ENCODE results near the gene COPS6.

Gene COPS6

GRCh38 chr7:100088621-100089457 is at the start of gene COPS6:
Gene COPS6 (plus strand): TSS chr7:100088969. CDS start chr7:100088991, 22 bp downstream.
- Histone ChIP-seq H3K4me3 (ENCODE audit: low read depth in 1 of 2, low read length in 1 of 2) (peak within 1 kb of the TSS; percentile 90 to 92), H3K4me1 (ENCODE audit: control insufficient read depth in 1 of 2, insufficient read depth in 1 of 2, low read depth in 1 of 2, low read length in 1 of 2) (peaks cover 26 to 31% of the 10 kb centered on the region in 2 experiments), H3K36me3 (peaks cover 35% of the 10 kb centered on the region), H3K27me3 (no peaks in the 10 kb centered on the region), H3K9me3 (no peaks in the 10 kb centered on the region), H3K27ac (peak within 1 kb of the TSS; percentile 70)
- TF ChIP-seq CTCF (IDR thresholded peaks at IDR 0.05) = peak; percentile 33

GRCh38 chr7:100040575-100040974 is 48.2 kb upstream of the COPS6 start:
- no peak for TF ChIP-seq CTCF (IDR thresholded peaks at IDR 0.05)

GRCh38 chr7:100044718-100045117 is 44.1 kb upstream of the COPS6 start:
- no peaks in the 10 kb centered on the region for H3K36me3 ChIP-seq
- H3K4me3 ChIP-seq (ENCODE audit: low read depth in 1 of 2, low read length in 1 of 2) = no peak overlapping the region
- TF ChIP-seq CTCF (IDR thresholded peaks at IDR 0.05) = no peak
- peaks cover 5 to 6% of the 10 kb centered on the region in 2 experiments for H3K4me1 ChIP-seq (ENCODE audit: control insufficient read depth in 1 of 2, insufficient read depth in 1 of 2, low read depth in 1 of 2, low read length in 1 of 2)
- H3K9me3 ChIP-seq = no peaks in the 10 kb centered on the region
- H3K27ac ChIP-seq = no peak overlapping the region
- H3K27me3 ChIP-seq = no peaks in the 10 kb centered on the region

More at GRCh38 chr7:100040575-100040974, 48.2 kb upstream of the COPS6 start:
- Histone ChIP-seq H3K9me3 (no peaks in the 10 kb centered on the region), H3K4me3 (ENCODE audit: low read depth in 1 of 2, low read length in 1 of 2) (no peak overlapping the region), H3K27ac (no peak overlapping the region), H3K36me3 (peaks cover 16% of the 10 kb centered on the region), H3K4me1 (ENCODE audit: control insufficient read depth in 1 of 2, insufficient read depth in 1 of 2, low read depth in 1 of 2, low read length in 1 of 2) (peaks cover 0 to 8% of the 10 kb centered on the region in 2 experiments), H3K27me3 (no peaks in the 10 kb centered on the region)

- H3K9me3 ChIP-seq = no peaks in the 10 kb centered on the region
- no peaks in the 10 kb centered on the region for H3K36me3 ChIP-seq
- peaks cover 9 to 11% of the 10 kb centered on the region in 2 experiments for H3K4me1 ChIP-seq (ENCODE audit: control insufficient read depth in 1 of 2, insufficient read depth in 1 of 2, low read depth in 1 of 2, low read length in 1 of 2)
- no peak overlapping the region for H3K27ac ChIP-seq
- no peaks in the 10 kb centered on the region for H3K27me3 ChIP-seq
- TF ChIP-seq CTCF (IDR thresholded peaks at IDR 0.05) = no peak
- H3K4me3 ChIP-seq (ENCODE audit: low read depth in 1 of 2, low read length in 1 of 2) = no peak overlapping the region
These were observed 40.1 kb upstream of the COPS6 start for GRCh38 chr7:100048680-100049079.

GRCh38 chr7:100049441-100050291 is 39.1 kb upstream of the COPS6 start, which contains the start of gene ZSCAN21:
Gene ZSCAN21 (plus strand): TSS chr7:100049774. CDS start chr7:100057007, 7,233 bp downstream.
- no peaks in the 10 kb centered on the region for H3K9me3 ChIP-seq
- H3K4me3 ChIP-seq (ENCODE audit: low read depth in 1 of 2, low read length in 1 of 2) = peak within 1 kb of the TSS; percentile 81 to 98
- H3K4me1 ChIP-seq (ENCODE audit: control insufficient read depth in 1 of 2, insufficient read depth in 1 of 2, low read depth in 1 of 2, low read length in 1 of 2) = peaks cover 9 to 11% of the 10 kb centered on the region in 2 experiments
- H3K27me3 ChIP-seq = no peaks in the 10 kb centered on the region
- peak within 1 kb of the TSS; percentile 82 for H3K27ac ChIP-seq
- H3K36me3 ChIP-seq = no peaks in the 10 kb centered on the region
- peak; percentile 38 for TF ChIP-seq CTCF (IDR thresholded peaks at IDR 0.05)

Measured in neutrophil (primary cell).